GM19023 (cell line): ENCODE data around the gene ADAMTS3.
"Not testable (repeated sequence)": the region's sequence is repeated elsewhere in the genome, so short reads cannot be mapped to it uniquely, and the experiment has no call there.

Experiments used
- ATAC-seq: cut with Tn5 transposase; IDR thresholded peaks from one replicate; pipeline ENCODE4 v1.9.1; 2021; ENCODE audit warnings: mild to moderate bottlenecking, moderate library complexity; ENCODE audit not compliant: unreplicated experiment

ADAMTS3 gene

DNA sequence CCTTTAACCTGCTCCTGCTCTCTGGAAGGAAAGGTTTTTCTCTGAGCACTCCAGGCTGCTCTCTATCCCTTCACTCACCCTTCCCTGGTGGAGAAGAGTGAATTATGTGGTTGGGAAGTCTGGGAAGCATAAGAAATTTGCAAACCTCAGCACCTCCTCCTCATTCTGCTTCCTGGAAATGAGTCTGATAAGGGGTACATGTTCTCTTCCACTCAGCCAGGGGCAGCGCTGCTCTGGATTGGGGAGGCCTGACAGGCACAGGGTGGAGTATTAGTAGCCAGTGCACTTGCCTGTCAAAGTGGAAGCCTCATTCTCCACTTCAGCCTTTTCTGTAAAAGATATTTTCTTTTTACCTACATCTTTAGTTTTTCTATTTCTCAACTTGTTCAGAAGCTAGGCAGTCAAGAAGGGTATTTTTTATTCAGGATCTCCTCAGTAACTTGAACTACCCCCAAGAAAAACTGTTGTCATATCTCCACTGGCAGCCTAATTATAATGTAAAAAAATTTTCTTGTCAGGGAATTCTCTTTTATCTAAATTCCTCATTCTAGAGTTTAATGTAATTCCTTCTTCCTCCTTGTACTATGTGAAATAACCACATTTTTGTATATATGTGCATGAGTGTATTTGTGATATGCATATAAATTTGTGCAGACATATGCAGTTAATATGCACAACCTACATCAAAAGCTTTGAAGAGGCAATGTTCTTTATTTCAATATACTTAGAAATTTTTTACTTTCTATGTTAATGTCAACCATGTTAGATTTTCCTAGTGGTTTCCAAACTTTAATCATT lies 15.3 kb downstream of the ADAMTS3 start:
- no peak for ATAC-seq

DNA sequence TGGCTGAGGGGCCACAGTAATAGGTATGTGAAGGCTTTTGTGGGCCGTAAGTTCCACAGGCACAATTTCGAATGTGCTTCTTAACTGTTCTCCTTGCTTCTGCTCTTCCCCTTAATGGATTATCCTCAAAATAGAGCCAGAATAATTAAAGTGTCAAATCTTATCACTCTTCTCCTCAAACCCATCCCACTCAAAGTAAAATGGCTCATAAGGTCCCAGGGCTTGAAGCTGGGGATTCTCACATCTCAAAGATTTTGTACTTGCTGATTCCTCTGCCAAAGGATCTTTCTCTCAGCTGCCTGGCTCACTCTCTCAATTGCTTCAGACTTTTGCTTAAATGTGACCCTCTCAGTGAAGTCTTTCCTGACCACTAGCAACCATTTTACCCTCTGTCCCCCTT lies 16.6 kb downstream of the ADAMTS3 start:
- ATAC-seq: no peak

DNA sequence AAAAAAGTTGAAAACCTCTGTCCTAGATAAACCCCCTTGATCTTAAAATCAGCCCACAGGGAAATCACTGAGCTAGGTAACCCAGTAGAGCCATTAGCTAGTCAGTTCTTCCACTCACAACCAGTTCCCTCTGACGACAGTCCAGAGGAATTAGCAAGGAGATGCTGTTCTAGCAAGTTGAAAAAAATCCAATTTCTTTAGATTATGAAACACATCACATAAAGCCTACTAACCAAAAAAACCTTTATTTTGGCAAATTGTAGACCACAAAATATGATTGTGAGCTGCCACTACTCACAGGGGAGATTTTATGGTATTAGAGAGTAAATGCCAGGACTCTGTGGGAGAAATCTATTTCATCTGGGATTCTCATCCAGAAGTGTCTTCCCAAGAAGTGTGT lies 22.6 kb downstream of the ADAMTS3 start:
- ATAC-seq: no peak

DNA sequence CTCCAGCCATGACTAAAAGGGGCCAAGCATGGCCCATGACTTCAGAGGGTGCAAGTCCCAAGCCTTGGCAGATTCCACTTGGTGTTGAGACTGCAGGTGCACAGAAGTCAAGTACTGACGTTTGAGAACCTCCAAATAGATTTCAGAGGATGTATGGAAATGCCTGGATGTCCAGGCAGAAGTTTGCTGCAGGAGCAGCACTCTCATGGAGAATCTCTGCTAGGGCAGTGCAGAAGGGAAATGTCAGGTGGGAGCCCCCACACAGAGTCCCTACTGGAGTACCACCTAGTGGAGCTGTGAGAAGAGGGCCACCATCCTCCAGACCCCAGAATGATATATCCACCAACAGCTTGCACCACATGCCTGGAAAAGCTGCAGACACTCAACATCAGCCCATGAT lies 28.3 kb downstream of the ADAMTS3 start:
- ATAC-seq: not testable (repeated sequence)

DNA sequence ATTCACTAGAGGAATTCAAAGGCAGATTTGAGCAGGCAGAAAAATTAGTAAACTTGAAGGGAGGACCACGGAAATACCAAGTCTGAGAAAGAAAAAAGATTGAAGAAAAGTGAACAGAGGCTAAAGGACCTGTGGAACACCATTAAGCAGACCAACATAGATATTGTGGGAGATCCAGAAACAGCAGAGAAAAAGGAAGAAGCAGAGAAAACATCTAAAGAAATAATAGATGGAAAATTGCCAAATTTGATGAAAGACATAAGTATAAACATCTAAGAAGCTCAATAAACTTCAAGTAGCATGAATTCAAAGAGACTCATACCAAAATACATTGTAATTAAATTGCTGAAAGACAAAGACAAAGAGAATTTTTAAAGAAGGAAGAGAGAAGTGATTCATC lies 31.0 kb downstream of the ADAMTS3 start:
- no peak for ATAC-seq

DNA sequence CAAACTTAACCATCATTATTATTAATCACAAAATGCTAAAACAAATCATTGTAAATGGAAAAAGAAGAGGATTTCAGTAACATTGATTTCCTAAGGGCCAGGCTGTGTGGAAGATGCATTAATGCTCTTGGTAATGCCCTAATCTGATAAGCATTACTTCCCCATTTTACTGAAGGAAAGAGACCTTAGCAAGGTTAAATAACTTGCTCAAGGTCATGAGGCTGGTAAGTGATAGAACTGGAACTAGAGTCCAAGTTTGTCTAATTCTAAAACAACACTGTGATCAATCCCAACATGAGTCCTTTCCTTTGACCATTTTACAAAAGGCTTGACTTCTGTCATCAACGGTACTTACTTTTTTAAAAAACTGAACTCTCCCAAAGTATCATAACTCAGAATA lies 32.6 kb downstream of the ADAMTS3 start:
- ATAC-seq: no peak

DNA sequence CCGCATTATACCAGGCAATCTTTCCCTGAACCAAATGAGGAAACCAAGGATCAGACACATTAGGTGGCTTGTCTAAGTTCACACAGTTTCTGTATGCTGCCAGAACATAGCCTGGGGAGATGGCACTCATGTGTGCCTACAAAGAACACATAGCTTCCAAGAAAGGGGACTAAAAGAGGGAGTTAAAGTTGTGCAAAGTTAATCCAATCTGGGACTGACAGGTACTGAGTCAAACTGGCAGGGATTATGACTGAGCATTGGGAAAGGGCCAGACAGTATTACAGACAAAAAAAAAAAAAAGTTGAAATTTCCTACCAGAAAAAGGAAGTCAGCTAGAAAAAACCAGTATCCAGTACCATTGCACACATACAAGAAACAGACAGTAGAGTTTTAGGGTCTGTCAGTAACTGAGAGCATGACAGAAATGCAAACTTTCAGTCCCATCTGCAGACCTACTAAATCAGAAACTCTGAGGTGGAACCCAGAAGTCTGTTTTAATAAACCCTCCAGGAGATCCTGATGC lies 37.2 kb downstream of the ADAMTS3 start:
- ATAC-seq: no peak

DNA sequence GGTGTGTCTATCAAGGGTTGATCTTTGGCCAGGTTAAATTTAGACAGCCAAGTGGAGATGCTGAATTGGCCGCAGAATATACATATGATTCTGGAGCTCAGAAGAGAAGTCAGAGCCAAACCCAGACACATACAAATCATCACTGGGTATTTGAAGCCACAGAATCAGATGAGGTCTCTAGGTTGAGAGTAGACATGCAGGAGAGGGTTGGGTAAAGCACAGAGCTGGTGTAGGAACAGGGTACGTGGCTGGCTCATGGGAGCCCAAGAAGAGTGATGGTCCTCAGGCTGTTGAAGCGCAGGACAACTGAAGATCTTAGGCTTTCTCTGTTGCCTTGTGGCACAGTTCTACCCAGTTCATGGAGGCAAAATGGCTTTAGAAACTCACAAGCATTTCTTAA lies 37.7 kb downstream of the ADAMTS3 start:
- ATAC-seq: no peak

DNA sequence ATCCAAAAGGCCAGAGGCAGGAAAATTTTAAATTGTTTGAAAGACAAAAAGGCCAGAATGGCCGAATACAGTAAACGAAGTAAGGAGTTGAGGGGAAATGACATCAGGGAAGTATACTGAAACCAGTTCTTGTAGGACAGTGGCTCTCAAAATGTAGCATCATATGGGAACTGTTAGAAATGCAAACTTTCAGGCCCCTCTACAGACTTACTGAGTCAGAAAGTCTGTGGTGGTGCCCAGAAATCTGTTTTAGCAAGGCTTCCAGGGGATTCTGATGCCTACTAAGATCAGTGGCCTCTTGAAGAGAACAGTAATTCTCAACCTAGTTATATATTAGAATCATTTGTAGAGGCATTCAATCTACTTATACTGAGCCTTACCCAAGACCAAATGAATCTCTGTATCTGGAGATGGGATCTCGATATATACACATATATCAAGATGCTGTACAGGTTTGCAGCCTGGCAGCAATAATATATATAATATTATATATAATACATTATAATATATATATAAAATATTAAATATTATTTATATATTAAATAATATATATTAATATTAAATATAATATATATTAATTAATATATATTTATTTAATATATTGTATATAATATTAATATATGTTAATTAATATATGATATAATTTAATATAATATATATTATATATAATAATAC lies 39.7 kb downstream of the ADAMTS3 start:
- ATAC-seq: no peak

DNA sequence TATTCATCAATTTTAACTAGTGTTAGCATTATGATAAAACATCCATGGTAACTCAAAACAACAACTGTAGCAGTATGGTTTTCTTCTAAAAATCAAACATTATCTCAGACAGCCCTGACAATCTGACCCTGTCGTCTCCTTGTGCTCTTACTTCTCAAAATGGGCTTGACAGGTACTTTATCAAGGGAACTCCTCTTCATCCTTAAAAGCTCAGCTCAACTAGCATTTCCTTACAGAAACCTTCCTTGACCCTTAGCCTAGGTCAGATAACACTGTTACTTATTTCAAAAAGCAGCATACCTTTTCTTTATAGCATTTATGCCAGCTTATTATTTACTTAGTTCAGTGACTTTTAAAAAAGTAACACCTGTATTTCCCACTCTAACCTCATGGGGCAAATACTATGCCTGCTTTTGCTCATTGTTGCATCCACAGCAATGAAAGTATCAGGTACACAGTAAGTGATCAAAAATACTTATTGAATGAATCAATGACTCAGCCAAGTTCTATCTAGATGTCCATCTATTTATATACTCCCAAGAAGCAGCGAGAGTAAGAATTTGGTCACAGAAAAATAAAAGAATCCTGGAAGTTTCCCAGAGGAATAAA lies 41.9 kb downstream of the ADAMTS3 start:
- ATAC-seq: no peak

DNA sequence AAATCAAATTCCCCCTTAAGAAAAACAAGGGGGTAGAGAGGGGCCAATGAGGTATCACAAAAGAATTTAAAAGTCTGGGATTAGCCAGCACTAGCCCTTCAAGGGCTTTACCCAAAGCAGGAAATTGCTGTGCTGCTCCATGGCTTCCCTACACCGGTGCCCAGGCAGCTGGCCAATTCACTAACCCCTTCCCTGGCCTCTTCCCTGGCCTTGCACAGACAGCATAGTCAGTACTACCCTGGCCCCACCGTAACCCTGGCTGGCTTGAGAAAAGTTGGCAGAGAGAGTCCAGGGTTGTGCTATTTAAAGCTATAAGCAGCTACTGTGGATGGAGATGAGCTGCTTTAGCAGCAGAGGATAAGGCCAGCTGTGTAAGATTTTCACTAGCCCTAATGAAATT lies 43.1 kb downstream of the ADAMTS3 start:
- no peak for ATAC-seq

DNA sequence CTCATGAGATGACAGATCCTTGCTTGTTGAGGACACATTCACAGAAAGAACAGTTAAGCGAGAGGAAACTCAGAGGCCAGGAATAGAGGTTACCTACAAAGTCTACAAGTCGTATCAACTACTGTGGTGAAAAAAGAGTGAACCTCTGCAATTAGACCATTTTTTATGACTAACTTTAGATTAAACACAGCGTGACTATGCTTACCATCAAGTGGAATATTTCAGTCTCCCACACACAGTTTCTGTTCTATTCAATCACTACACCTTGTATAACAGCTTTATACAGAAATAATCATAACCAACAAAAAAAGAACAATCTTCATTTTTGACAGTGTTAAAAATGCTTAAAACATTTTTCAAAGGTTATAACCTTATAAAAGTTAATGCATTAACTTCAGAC lies 46.6 kb downstream of the ADAMTS3 start:
- ATAC-seq: no peak

DNA sequence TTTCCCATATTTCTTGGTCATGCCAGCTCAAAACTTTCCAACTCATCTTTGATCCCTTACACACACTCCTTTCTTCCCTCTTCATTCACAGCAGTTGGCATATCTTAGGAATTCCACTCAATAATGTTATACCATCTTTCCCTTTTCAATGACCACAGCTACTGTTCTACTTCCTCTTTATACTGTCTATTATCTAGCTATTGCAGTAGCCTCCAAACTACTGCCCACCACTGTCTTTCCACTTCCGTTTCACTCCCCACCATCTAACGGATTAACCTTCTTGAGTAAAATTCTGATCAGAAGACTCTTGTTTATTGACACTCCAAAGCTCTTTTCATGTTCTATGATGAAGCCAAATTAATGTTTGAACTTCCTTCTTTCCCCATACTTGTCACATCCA lies 55.8 kb downstream of the ADAMTS3 start:
- no peak for ATAC-seq

DNA sequence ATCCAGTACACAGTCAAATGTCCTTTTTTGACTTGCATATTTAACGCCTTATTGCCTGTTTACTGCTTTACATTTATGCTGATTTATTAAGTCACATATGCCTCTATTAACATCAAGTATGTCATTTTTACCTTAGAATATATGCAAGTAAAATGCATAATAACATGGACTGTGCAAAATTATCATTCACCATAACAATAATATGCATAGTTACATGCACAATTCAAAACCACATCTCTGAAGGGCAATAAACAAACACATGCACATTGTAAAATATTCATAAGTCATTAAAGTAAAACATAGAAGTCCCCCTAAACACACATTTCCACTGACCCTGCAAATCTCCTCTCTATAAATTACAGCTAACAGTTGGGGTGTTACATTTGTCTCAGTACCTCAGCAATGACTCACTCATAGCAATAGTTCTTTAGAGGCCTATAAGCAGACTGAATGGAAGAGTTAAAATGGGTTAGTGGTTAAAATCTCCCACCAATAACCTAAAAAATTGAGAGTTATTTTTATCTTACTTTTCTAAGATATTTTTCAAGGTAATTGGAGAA lies 61.1 kb downstream of the ADAMTS3 start:
- no peak for ATAC-seq

DNA sequence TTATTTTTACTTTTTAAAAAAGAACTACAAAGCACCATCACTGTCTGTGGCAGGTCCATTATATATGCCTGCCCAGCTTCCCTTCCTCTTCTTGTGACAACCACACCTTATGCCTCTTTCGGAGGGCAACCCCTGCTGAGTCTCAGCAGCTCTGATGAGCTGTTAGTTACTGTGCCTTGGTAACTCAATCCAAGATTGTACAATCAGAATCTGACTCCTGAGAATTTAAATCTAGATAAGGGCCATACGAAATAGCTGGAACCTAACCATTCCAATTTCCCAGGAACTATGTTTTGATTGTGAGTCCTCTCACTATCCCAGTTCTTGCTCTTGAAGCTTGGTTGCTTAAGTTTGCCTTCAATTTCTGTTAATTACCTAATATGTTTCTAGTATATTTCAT lies 61.9 kb downstream of the ADAMTS3 start:
- ATAC-seq: no peak

DNA sequence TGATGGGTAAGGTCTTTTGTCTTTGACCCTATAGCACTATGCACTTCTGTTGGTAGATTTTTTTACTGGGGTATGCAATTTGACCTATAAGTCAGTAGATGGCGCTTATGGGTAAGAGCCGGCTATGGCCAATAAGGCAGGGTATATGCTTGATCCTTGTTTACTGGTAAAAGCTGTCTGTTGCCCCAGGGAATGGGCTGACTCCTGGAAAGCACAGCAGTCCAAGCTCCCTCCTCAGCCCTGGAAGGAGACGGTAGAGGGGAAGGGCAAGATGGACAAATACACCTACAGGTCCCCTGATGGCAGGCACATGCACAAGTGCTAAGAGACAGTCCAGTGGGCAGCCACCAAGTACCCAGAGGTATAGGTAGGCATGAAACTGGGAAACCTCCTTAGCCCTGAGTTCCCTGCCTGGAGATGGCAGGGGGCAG lies 63.7 kb downstream of the ADAMTS3 start:
- ATAC-seq: peak; percentile 88

DNA sequence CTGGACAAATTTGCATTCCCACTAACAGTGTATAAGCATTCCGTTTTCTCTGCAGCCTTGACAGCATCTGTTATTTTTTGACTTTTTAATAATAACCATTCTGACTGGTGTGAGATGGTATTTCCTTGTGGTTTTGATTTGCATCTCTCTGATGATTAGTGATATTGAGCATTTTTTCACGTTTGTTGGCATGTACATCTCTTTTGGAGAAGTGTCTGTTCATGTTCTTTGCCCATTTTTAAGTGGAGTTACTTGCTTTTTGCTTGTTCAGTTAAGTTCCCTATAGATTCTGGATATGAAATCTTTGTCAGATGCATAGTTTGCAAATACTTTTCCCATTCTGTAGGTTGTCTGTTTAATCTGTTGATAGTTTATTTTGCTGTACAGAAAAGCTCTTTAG lies 68.8 kb downstream of the ADAMTS3 start:
- no peak for ATAC-seq

DNA sequence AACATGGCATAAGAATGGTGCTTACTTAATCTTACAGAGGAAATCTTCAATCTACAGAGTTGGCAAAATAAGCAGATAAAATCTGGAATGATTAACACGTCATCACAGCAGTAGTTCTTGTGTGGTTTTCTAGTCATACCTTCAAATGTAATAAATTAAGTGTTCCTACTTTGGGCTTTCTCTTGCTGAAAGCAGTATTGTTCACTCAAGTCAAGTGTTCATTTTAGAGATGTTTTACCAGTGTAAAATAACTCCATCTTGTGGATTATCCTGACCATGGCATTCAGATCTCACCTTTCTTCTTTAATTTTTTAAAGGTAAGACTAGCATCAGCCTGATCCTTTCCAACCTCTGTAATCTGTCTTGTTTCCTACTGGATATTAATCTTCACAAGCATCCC lies 72.9 kb downstream of the ADAMTS3 start:
- ATAC-seq: no peak

DNA sequence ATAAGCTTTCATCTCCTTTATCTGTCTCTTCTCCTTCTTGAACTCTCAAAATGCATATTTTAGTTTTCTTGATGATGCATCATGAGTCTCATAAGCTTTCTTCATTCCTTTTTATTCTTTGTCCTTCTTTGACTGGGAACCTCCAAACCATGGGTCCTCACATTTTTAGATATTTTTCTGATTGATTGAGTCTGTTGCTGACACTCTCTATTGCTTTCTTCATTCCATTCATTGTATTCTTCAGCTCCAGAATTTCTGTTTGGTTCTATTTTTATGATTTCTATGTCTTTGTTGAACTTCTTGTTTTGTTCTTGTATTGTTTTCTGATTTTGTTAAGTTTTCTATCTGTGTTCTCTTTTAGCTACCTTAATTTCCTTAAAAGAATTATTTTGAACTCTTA lies 74.9 kb downstream of the ADAMTS3 start:
- no peak for ATAC-seq

DNA sequence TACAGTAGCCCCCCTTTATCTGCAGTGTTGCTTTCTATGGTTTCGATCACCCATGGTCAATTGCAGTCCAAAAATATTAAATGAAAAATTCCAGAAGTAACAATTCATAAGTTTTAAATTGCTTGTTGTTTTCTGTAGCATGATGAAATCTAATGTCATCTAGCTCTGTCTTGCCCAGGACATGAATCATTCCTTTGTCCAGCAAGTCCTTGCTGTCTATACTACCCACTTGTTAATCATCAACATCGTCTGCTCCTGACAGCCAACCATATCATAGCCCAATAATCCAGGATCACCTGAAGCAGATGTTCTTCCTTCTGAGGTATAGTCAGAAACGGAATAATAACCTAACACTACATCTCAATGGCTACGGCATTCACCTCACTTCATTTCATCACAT lies 79.8 kb downstream of the ADAMTS3 start:
- ATAC-seq: no peak

DNA sequence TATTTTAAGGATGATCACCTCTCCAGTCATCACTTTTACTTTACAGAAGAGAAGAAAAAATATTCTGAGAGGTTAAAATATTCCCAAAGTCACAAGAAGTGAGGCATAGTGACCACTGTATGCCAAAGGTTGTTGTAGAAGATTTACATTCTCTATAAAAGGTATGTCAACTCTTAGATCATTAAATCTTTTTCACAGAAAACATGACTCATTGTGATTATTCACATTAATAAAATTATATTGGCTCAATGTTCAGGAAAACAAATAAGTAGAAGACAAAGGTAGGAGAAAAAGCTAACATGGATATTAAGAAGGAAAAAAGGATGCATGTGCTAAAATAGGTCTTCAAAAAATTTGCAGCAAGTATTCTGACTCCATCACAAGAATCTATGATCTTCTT lies 82.0 kb downstream of the ADAMTS3 start:
- ATAC-seq: no peak

DNA sequence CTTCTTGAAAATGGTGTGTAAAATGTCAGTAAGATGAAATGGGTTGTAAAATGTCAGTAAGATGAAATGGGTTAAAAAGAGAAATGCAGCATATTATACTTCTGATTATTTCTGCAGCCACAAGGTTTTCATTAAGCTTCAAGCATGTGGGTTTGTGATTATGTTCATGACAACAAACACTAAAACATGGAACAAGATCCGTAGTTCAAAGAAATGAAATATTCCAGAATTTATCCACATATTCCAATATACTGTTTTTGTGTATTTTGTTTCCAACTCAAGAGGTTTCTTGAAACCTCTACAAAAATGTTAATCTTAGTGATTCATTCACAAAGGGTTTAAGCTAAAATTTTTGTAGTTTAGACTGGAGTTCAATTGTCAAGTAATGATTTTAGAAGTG lies 84.0 kb downstream of the ADAMTS3 start:
- no peak for ATAC-seq
